ENCODE data around the gene PCTP.

The PCTP gene

DNA sequence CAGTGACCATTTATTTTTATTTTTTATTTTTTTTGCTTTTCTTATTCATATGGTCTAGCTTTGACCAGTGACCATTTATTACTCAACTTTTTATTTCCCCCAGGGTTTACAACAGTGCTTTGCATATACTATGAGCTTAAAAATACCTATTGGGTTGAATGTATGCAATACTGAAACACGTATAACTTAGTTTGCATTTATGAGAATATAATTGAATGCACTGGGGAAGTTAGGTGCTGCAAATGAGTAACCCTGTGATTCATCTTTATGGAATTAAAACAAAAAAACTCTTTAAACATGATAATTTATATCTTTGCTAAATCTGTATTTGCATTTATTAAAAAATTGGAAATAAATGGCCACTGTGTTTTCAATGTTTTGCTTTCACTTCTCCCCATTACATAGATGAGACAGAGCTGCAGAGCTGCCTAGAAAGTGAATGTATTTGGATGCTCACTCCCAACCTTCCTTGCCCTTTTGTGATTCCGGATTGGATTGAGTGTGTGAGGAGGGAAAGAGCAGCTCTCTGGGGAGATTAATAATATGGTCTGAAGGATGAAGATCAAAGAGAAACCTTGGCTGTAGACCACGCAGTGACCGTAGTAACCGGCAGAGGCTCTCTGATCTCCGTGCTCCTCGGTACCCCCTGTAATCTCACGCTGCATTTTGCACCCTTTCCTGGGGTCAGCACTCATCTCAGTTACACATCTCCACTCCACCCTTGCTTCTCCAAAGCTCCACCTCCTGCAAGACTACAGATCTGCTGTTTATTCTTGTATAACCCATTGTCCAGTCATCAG is 42.5 kb upstream of the PCTP start:
- DNase-seq (ENCODE audit: low read depth, low spot score) = no peak
- TF ChIP-seq, protein P1, sequence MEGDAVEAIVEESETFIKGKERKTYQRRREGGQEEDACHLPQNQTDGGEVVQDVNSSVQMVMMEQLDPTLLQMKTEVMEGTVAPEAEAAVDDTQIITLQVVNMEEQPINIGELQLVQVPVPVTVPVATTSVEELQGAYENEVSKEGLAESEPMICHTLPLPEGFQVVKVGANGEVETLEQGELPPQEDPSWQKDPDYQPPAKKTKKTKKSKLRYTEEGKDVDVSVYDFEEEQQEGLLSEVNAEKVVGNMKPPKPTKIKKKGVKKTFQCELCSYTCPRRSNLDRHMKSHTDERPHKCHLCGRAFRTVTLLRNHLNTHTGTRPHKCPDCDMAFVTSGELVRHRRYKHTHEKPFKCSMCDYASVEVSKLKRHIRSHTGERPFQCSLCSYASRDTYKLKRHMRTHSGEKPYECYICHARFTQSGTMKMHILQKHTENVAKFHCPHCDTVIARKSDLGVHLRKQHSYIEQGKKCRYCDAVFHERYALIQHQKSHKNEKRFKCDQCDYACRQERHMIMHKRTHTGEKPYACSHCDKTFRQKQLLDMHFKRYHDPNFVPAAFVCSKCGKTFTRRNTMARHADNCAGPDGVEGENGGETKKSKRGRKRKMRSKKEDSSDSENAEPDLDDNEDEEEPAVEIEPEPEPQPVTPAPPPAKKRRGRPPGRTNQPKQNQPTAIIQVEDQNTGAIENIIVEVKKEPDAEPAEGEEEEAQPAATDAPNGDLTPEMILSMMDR (IDR thresholded peaks at IDR 0.05; ENCODE audit: low read depth, low read length) = no peak
- H3K4me3 ChIP-seq (ENCODE audit: low read depth, low read length) = no peak overlapping the region
- in situ Hi-C loops (cut with HindIII; ENCODE audit: low sequenced_read_pairs) = no loop called here

GRCh38 chr17:55709440-55709839 is 41.4 kb upstream of the PCTP start:
- no peak for DNase-seq (ENCODE audit: low read depth, low spot score)
- in situ Hi-C loops (cut with HindIII; ENCODE audit: low sequenced_read_pairs) = no loop called here
- TF ChIP-seq, protein P1 (IDR thresholded peaks at IDR 0.05; ENCODE audit: low read depth, low read length) = no peak
- H3K4me3 ChIP-seq (ENCODE audit: low read depth, low read length) = no peak overlapping the region

DNA sequence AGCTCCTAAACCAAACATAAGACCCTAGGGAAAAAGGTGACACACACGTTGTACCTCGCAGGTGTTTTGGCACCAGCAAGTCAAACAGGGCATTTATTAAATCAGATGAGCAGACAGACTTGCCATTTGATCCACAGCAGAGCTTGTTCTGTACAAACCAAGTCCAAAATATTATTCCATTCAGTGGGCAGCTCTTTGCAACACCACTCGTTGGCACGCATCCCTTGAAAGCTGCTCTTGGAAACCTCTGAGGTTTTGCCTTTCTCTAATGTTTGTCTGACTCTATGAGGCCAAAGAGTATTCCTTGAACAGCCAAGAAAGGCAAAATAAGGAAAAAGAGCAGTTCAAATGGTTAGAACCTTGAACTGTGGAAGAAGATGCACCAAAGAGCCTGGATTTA is 40.9 kb upstream of the PCTP start:
- DNase-seq (ENCODE audit: low read depth, low spot score) = no peak
- no peak overlapping the region for H3K4me3 ChIP-seq (ENCODE audit: low read depth, low read length)
- in situ Hi-C loops (cut with HindIII; ENCODE audit: low sequenced_read_pairs) = no loop called here
- TF ChIP-seq, protein P1 (IDR thresholded peaks at IDR 0.05; ENCODE audit: low read depth, low read length) = no peak

GRCh38 chr17:55710410-55710809 is 40.4 kb upstream of the PCTP start:
- in situ Hi-C loops (cut with HindIII; ENCODE audit: low sequenced_read_pairs) = no loop called here
- no peak for DNase-seq (ENCODE audit: low read depth, low spot score)
- no peak overlapping the region for H3K4me3 ChIP-seq (ENCODE audit: low read depth, low read length)
- TF ChIP-seq, protein P1 (IDR thresholded peaks at IDR 0.05; ENCODE audit: low read depth, low read length) = no peak

GRCh38 chr17:55710829-55711496 is 39.9 kb upstream of the PCTP start:
- H3K4me3 ChIP-seq (ENCODE audit: low read depth, low read length) = no peak overlapping the region
- peak; percentile 13 for DNase-seq (ENCODE audit: low read depth, low spot score)
- TF ChIP-seq, protein P1 (IDR thresholded peaks at IDR 0.05; ENCODE audit: low read depth, low read length) = no peak
- in situ Hi-C loops (cut with HindIII; ENCODE audit: low sequenced_read_pairs) = no loop called here

GRCh38 chr17:55717432-55717831 is 33.4 kb upstream of the PCTP start:
- in situ Hi-C loops (cut with HindIII; ENCODE audit: low sequenced_read_pairs) = no loop called here
- no peak for DNase-seq (ENCODE audit: low read depth, low spot score)
- TF ChIP-seq, protein P1 (IDR thresholded peaks at IDR 0.05; ENCODE audit: low read depth, low read length) = no peak
- no peak overlapping the region for H3K4me3 ChIP-seq (ENCODE audit: low read depth, low read length)
